Transverse colon (tissue), 4 donors: ENCODE data around the gene DDX49. TPM values are rescaled to one million over a fixed set of nuclear protein-coding genes. Genes with fewer than 3 reads are reported as not detected.

Experiments
- DNase-seq: peaks from one replicate; pipeline ENCODE4 v3.0.0-alpha.2; 2019
- H3K27ac ChIP-seq, 4 donors: fragments of 200-600 bp; sonication (generic); 2 replicates each; pipeline ENCODE4 v1.5.1; 2016 to 2018; ENCODE audit warnings: inconsistent platforms in 4 of 4
- H3K27me3 ChIP-seq: fragments of 200-600 bp; sonication (generic); 2 replicates; pipeline ENCODE4 v1.5.1; 2017; ENCODE audit warnings: inconsistent platforms
- H3K36me3 ChIP-seq, 4 donors: fragments of 200-600 bp; sonication (generic); 2 replicates each; pipeline ENCODE4 v1.5.1; 2017 to 2019; ENCODE audit warnings: inconsistent platforms in 4 of 4
- H3K4me1 ChIP-seq, 4 donors: fragments of 200-600 bp; sonication (generic); 2 replicates each; pipeline ENCODE4 v1.5.1; 2017 to 2020; ENCODE audit warnings: inconsistent platforms in 4 of 4
- H3K4me3 ChIP-seq, 4 donors: fragments of 200-600 bp; sonication (generic); 1 replicate in 1 of 4; 2 replicates in 3 of 4; pipeline versions ENCODE4 v1.5.1 to v1.6.1; 2017 to 2019; ENCODE audit warnings: inconsistent platforms in 4 of 4
- H3K9me3 ChIP-seq, 2 donors: fragments of 200-600 bp; sonication (generic); 2 replicates each; pipeline ENCODE4 v1.5.1; 2017 to 2019; ENCODE audit warnings: inconsistent platforms in 2 of 2
- EP300 ChIP-seq: sonication (generic); formaldehyde crosslinking; IDR thresholded peaks from one replicate; pipeline ENCODE4 v1.6.1; 2017; ENCODE audit warnings: antibody characterized with exemption, low read depth
- POLR2A ChIP-seq: fragments of 450-650 bp; IDR thresholded peaks from one replicate; pipeline ENCODE4 v1.6.1; 2016; ENCODE audit warnings: antibody characterized with exemption, mild to moderate bottlenecking, moderate library complexity
- POLR2AphosphoS5 ChIP-seq, 3 donors: sonication (generic); formaldehyde crosslinking; IDR thresholded peaks; one replicate each; pipeline ENCODE4 v1.6.1; 2016; ENCODE audit warnings: antibody characterized with exemption in 3 of 3
- WGBS, 2 donors: methylation state at CpG; one replicate each; pipeline ENCODE4 v1.1.5; 2018; ENCODE audit warnings: low coverage in 1 of 2; 5-methylcytosine and 5-hydroxymethylcytosine counted together
- in situ Hi-C, 4 donors: fragments of 200-750 bp; cut with MboI; loops; one replicate each; pipeline versions ENCODE4 v1.15.0 to v1.15.1; 2017; ENCODE audit warnings: low sequenced_read_pairs in 3 of 4, low pct_ligation_motif_present in 1 of 4, low pct_unique_long_range_greater_than_20kb in 1 of 4
- intact Hi-C: fragments of 100-400 bp; cut with DNase I; formaldehyde crosslinking; loops from one replicate; pipeline ENCODE4 v1.15.1; 2023; ENCODE audit warnings: low total_unique reads
- total RNA-seq, 4 donors: library from RNA; depleted of rRNA; stranded (reverse); fragments of >200 nt; gene quantifications; one replicate each; pipeline ENCODE4 v1.1.0, GENCODE V29; 2016
- TF ChIP-seq, protein P1 (sequence below), 5 experiments: fragments of 200-600 bp in 3 of 5; fragments of 450-650 bp in 2 of 5; sonication (generic) in 3 of 5; IDR thresholded peaks; 1 replicate in 2 of 5; 2 replicates in 3 of 5; pipeline ENCODE4 v1.5.1; 2016 to 2017; ENCODE audit warnings: antibody characterized with exemption in 5 of 5, inconsistent platforms in 3 of 5, mild to moderate bottlenecking in 2 of 5, moderate library complexity in 1 of 5

DDX49 gene
- total RNA-seq, 4 donors from 2014 or later = 42.1 to 90.8 (median 50.4) TPM

DNA sequence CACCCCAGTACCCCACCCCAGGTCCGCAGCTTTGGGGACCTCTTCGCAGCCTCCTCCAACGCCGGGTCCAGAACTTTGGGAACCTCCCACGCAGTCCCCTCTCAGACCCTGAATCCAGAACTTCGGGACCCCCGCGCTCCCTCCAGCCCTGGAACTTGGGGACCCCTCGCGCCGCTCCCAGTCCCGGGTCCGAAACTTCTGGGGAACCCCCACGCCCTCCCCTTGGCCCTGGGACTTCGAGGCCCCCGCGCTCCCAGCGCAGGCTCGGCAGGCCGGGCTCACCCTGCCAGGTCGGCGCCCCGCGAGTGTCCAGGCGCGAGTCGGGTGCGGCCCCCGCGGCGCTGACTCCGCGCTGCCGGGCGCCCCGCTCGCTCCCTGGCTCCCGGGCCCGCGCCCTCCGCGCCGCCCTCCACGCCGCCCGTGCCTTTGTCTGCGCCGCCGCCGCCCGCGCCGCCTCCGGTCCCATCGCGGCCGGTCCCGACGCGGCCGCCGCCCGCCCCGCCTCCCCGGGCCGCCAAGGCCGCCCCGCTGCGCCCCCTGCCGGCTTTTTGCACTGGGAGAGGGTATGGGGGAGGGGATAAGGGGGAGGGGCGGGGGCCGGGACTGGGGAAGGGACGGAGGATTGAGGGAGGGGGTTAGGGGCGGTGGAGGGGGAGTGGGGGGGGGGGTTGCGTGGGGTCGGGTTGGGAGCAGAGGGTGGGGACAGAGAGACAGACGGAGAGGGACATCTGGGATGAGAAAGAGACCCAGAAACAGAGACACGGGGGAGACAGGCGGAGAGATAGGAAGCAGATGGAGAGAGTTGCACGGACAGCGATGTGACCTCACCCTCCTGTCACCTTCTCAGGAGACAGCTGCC, 21.5 kb downstream of the DDX49 start, which contains the start of gene HOMER3:
TSS of gene HOMER3 (minus strand) at position 449 of the 859 bp plus-strand sequence. CDS start 2,235 bp downstream, outside the sequence.
- 3% methylated on average over 48 of the region's 81 CpGs; no CpG with 5 or more reads in 1 of the 2 donors for WGBS, 2 donors
- peak; percentile 85 for DNase-seq
- Histone ChIP-seq H3K4me1 (peaks cover 0 to 20% (median 11%) of the 10 kb centered on the region in 4 donors), H3K36me3 (no peaks in the 10 kb centered on the region), H3K27ac (peak within 1 kb of the TSS; percentile 41 to 73 (median 58)), H3K27me3 (peaks cover 21% of the 10 kb centered on the region), H3K9me3 (no peaks in the 10 kb centered on the region), H3K4me3 (peak within 1 kb of the TSS; percentile 48 to 84 (median 72))
- TF ChIP-seq, protein P1, sequence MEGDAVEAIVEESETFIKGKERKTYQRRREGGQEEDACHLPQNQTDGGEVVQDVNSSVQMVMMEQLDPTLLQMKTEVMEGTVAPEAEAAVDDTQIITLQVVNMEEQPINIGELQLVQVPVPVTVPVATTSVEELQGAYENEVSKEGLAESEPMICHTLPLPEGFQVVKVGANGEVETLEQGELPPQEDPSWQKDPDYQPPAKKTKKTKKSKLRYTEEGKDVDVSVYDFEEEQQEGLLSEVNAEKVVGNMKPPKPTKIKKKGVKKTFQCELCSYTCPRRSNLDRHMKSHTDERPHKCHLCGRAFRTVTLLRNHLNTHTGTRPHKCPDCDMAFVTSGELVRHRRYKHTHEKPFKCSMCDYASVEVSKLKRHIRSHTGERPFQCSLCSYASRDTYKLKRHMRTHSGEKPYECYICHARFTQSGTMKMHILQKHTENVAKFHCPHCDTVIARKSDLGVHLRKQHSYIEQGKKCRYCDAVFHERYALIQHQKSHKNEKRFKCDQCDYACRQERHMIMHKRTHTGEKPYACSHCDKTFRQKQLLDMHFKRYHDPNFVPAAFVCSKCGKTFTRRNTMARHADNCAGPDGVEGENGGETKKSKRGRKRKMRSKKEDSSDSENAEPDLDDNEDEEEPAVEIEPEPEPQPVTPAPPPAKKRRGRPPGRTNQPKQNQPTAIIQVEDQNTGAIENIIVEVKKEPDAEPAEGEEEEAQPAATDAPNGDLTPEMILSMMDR (IDR thresholded peaks at IDR 0.05) = peak in 3 of 5 experiments; percentile 20 to 43 (median 42)
- TF ChIP-seq EP300 = no peak
- intact Hi-C loops (no loop called here), in situ Hi-C loops (no loop called here)

DNA sequence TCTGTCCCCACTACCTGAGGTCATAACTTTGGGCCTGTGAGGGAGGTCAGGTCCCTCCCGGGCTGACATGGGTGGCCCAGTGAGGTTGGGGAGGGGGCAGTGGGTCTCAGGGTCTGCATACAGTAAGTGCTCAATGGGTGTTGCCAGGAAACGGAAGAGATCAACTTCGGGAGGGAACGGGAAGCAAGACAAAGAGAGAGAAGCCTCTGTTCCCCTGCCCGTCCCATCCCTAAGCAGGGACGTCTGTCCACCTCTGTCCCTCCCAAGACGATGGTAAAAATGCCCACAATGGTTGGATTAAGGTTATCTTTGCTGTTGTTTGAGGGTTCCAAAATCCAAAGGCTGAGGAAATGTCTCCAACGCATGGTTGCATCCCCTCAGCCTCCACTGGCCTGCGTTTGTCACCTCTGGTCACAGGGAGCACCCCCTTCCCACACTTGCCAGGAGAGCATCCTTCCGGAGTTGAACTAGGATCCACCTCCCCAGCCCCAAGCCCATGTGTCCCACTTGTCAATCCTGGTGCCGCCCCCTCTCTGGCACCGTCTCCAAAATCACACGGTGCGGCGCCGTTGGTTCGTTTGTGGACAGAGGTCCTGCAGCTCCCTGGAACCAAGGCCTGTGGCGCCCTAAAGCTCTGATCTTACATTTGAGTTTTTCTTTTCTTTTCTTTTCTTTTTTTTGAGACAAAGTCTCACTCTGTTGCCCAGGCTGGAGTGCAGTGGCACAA, 22.3 kb downstream of the DDX49 start:
- TF ChIP-seq POLR2AphosphoS5 (IDR thresholded peaks at IDR 0.05) (no peak), POLR2A (no peak)
- TF ChIP-seq, protein P1 (IDR thresholded peaks at IDR 0.05) = no peak
- intact Hi-C loops (no loop called here), in situ Hi-C loops (no loop called here)
- no peak for DNase-seq
- Histone ChIP-seq H3K27me3 (peaks cover 21% of the 10 kb centered on the region), H3K9me3 (no peaks in the 10 kb centered on the region), H3K36me3 (no peaks in the 10 kb centered on the region), H3K4me1 (peaks cover 0 to 20% (median 11%) of the 10 kb centered on the region in 4 donors), H3K27ac (peak overlapping the region in 1 of 4 donors; percentile 25), H3K4me3 (peak overlapping the region in 1 of 4 donors; percentile 21)
- 67 to 88% methylated on average over 5 to 18 of the region's 18 CpGs for WGBS, 2 donors

GRCh38 chr19:18942692-18943091, 23.2 kb downstream of the DDX49 start:
- WGBS, 2 donors = 73 to 83% methylated on average over 3 to 6 of the region's 6 CpGs
- H3K27ac ChIP-seq = no peak overlapping the region

More at GRCh38 chr19:18942692-18943091, 23.2 kb downstream of the DDX49 start:
- no peak for DNase-seq
- Histone ChIP-seq H3K9me3 (no peaks in the 10 kb centered on the region), H3K4me1 (peaks cover 0 to 20% (median 11%) of the 10 kb centered on the region in 4 donors), H3K4me3 (no peak overlapping the region), H3K27me3 (peaks cover 21% of the 10 kb centered on the region), H3K36me3 (no peaks in the 10 kb centered on the region)
- in situ Hi-C loops = no loop called here
- no peak for TF ChIP-seq POLR2A
- TF ChIP-seq POLR2AphosphoS5 (IDR thresholded peaks at IDR 0.05) = no peak
- TF ChIP-seq, protein P1 (IDR thresholded peaks at IDR 0.05) = no peak
- no peak for TF ChIP-seq EP300
- intact Hi-C loops = no loop called here
